ENCODE data around the gene CELF2. TPM values are rescaled to one million over a fixed set of nuclear protein-coding genes. Genes with fewer than 3 reads are reported as not detected.

CELF2 gene
- total and polyA plus RNA-seq, 9 of the 15 experiments (the other 6 are each of a cell fraction or from before 2014, with no cell fraction given) = 4.0 to 20.3 (median 11.1) TPM

- TF ChIP-seq NEUROD1 (IDR thresholded peaks at IDR 0.05; ENCODE audit: borderline replicate concordance, low read depth, low read length, partially characterized antibody) (no peak), MTA2 (IDR thresholded peaks at IDR 0.05; ENCODE audit: low read depth) (no peak), ZNF274 (IDR thresholded peaks at IDR 0.05; ENCODE audit: borderline replicate concordance, low read depth, low read length) (no peak), POLR3A (IDR thresholded peaks at IDR 0.05; ENCODE audit: borderline replicate concordance, extremely low read depth, insufficient read depth, insufficient read length) (no peak)
- TF ChIP-seq, protein P1, sequence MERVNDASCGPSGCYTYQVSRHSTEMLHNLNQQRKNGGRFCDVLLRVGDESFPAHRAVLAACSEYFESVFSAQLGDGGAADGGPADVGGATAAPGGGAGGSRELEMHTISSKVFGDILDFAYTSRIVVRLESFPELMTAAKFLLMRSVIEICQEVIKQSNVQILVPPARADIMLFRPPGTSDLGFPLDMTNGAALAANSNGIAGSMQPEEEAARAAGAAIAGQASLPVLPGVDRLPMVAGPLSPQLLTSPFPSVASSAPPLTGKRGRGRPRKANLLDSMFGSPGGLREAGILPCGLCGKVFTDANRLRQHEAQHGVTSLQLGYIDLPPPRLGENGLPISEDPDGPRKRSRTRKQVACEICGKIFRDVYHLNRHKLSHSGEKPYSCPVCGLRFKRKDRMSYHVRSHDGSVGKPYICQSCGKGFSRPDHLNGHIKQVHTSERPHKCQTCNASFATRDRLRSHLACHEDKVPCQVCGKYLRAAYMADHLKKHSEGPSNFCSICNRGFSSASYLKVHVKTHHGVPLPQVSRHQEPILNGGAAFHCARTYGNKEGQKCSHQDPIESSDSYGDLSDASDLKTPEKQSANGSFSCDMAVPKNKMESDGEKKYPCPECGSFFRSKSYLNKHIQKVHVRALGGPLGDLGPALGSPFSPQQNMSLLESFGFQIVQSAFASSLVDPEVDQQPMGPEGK (CRISPR knock-in tag; IDR thresholded peaks at IDR 0.05; ENCODE audit: borderline replicate concordance) = no peak
Measured at GRCh38 chr10:11177381-11177780, 159.7 kb downstream of the CELF2 start (continued).

- no peaks in the 10 kb centered on the region for H3K27me3 ChIP-seq (ENCODE audit: control insufficient read depth in 2 of 2, insufficient read depth in 2 of 2, low read length in 2 of 2)
- no peaks in the 10 kb centered on the region for H3K9me1 ChIP-seq (ENCODE audit: control insufficient read depth, insufficient read depth, low read length)
- H3K36me3 ChIP-seq (ENCODE audit: control insufficient read depth, insufficient read depth, low read length) = peaks cover 3% of the 10 kb centered on the region; the same call in 2 of the 3 replicates
- H3K4me3 ChIP-seq = no peak overlapping the region
- DNase-seq (ENCODE audit: extremely low read depth in 1 of 4, low spot score in 3 of 4) (peak; percentile 17 to 46 (median 28)), ATAC-seq (peak; percentile 59), FAIRE-seq (no peak)
- no TSS peak for BruUV-seq (replicated peaks)
- POLR2A ChIA-PET = interaction anchor here (0.7 to 1.2 kb wide), 4 partner anchors 9 to 71 kb away, joined by 3 to 4 read pairs (median 3); no protein-coding TSS in a partner anchor
- in situ Hi-C loops (cut with MboI) (no loop called here), intact Hi-C loops (cut with micrococcal nuclease) (loop anchor here (1.0 to 5.0 kb wide), 4 partner anchors 12 to 92 kb away; no protein-coding TSS in a partner anchor)
- H4K20me1 ChIP-seq (replicated peaks; ENCODE audit: control insufficient read depth, insufficient read depth, low read length) = no peaks in the 10 kb centered on the region; the same call in 1 of the 2 replicates
- peak overlapping the region in 1 of 2 experiments; percentile 8; a peak in 1 of 4 replicates for H3K9ac ChIP-seq (ENCODE audit: insufficient read depth in 1 of 2, low read depth in 2 of 2, low read length in 2 of 2)
- H3K9me3 ChIP-seq (replicated peaks; ENCODE audit: control insufficient read depth, insufficient read depth, low read depth, low read length) = 0 out of 2 replicates have a peak, but pooled peaks cover 3% of the 10 kb centered on the region
- H3K4me1 ChIP-seq (replicated peaks in 1 of 2; ENCODE audit: control insufficient read depth in 2 of 2, insufficient read depth in 2 of 2, low read length in 2 of 2) = peaks cover 7 to 44% of the 10 kb centered on the region in 2 experiments
- no peak overlapping the region; the same call in 1 of the 2 replicates for H2AFZ ChIP-seq (ENCODE audit: low read depth, low read length)
- CTCF ChIA-PET (ENCODE audit: low intra/inter-chr PET ratio) = no interaction called here
- H3K4me2 ChIP-seq (ENCODE audit: insufficient read depth, low read length) = peak overlapping the region; percentile 22
- H3K79me2 ChIP-seq (ENCODE audit: control insufficient read depth, insufficient read depth, low read length) = peaks cover 12% of the 10 kb centered on the region; the same call in 1 of the 3 replicates
- peak overlapping the region; percentile 68 for H3K27ac ChIP-seq (ENCODE audit: extremely low read depth, low read depth, low read length)
- WGBS (ENCODE audit: insufficient coverage, low coverage, missing lambda C conversion rate) = 51% methylated on average over 18 of the region's 18 CpGs
- no peak for TF ChIP-seq SMARCB1 (IDR thresholded peaks at IDR 0.05; ENCODE audit: insufficient read length, low read depth)
- peak; percentile 51; the same call in 1 of the 2 replicates for TF ChIP-seq HDAC8 (tag; IDR thresholded peaks at IDR 0.05)
- 0 out of 2 replicates have a peak, but pooled peaks have one; percentile 58 for TF ChIP-seq ZBTB17 (CRISPR knock-in tag; IDR thresholded peaks at IDR 0.05)
- no peak for TF ChIP-seq RBM15 (IDR thresholded peaks at IDR 0.05; ENCODE audit: insufficient read depth, low read length)
- TF ChIP-seq, protein P2, sequence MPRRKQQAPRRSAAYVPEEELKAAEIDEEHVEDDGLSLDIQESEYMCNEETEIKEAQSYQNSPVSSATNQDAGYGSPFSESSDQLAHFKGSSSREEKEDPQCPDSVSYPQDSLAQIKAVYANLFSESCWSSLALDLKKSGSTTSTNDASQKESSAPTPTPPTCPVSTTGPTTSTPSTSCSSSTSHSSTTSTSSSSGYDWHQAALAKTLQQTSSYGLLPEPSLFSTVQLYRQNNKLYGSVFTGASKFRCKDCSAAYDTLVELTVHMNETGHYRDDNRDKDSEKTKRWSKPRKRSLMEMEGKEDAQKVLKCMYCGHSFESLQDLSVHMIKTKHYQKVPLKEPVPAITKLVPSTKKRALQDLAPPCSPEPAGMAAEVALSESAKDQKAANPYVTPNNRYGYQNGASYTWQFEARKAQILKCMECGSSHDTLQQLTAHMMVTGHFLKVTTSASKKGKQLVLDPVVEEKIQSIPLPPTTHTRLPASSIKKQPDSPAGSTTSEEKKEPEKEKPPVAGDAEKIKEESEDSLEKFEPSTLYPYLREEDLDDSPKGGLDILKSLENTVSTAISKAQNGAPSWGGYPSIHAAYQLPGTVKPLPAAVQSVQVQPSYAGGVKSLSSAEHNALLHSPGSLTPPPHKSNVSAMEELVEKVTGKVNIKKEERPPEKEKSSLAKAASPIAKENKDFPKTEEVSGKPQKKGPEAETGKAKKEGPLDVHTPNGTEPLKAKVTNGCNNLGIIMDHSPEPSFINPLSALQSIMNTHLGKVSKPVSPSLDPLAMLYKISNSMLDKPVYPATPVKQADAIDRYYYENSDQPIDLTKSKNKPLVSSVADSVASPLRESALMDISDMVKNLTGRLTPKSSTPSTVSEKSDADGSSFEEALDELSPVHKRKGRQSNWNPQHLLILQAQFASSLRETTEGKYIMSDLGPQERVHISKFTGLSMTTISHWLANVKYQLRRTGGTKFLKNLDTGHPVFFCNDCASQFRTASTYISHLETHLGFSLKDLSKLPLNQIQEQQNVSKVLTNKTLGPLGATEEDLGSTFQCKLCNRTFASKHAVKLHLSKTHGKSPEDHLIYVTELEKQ (CRISPR knock-in tag; IDR thresholded peaks at IDR 0.05) = no peak
- TF ChIP-seq, protein P3, sequence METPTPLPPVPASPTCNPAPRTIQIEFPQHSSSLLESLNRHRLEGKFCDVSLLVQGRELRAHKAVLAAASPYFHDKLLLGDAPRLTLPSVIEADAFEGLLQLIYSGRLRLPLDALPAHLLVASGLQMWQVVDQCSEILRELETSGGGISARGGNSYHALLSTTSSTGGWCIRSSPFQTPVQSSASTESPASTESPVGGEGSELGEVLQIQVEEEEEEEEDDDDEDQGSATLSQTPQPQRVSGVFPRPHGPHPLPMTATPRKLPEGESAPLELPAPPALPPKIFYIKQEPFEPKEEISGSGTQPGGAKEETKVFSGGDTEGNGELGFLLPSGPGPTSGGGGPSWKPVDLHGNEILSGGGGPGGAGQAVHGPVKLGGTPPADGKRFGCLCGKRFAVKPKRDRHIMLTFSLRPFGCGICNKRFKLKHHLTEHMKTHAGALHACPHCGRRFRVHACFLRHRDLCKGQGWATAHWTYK (CRISPR knock-in tag; IDR thresholded peaks at IDR 0.05) = 0 out of 2 replicates have a peak, but pooled peaks have one; percentile 24
Measured at GRCh38 chr10:11177926-11178471, 160.3 kb downstream of the CELF2 start.

All from K562 (cell line).